ENCODE data around the gene GLMP. TPM values are rescaled to one million over a fixed set of nuclear protein-coding genes. Genes with fewer than 3 reads are reported as not detected.
A peak's percentile ranks its signal among the peaks of the same experiment; 100 is the strongest.

Gene GLMP
- total RNA-seq, 4 donors from 2014 or later: 30.8 to 45.9 (median 42.1) TPM

- Histone ChIP-seq H3K27ac (peak overlapping the region; percentile 55 to 92 (median 90)), H3K4me3 (peak overlapping the region; percentile 65 to 94 (median 78)), H3K36me3 (peaks cover 0 to 39% (median 11%) of the 10 kb centered on the region in 3 donors), H3K27me3 (no peaks in the 10 kb centered on the region), H3K4me1 (peaks cover 0 to 47% (median 16%) of the 10 kb centered on the region in 4 donors), H3K9me3 (no peaks in the 10 kb centered on the region)
- WGBS, 2 donors: 6 to 7% methylated on average over 22 of the region's 22 CpGs
- no peak for DNase-seq (ENCODE audit: low spot score in 2 of 2)
- TF ChIP-seq EP300 (IDR thresholded peaks at IDR 0.05): no peak
- no peak for TF ChIP-seq POLR2A (IDR thresholded peaks at IDR 0.05)
- no peak for TF ChIP-seq CTCF (IDR thresholded peaks at IDR 0.05)
Measured at GRCh38 chr1:156281693-156282478, 13.6 kb downstream of the GLMP start.

- peak overlapping the region in 2 of 4 donors; percentile 88 to 92 for H3K27ac ChIP-seq
- 16 to 23% methylated on average over 8 of the region's 8 CpGs for WGBS, 2 donors
- TF ChIP-seq EP300 (IDR thresholded peaks at IDR 0.05): no peak
- TF ChIP-seq POLR2A (IDR thresholded peaks at IDR 0.05): no peak
- TF ChIP-seq CTCF (IDR thresholded peaks at IDR 0.05): no peak
- peaks cover 0 to 47% (median 16%) of the 10 kb centered on the region in 4 donors for H3K4me1 ChIP-seq
- H3K27me3 ChIP-seq: no peaks in the 10 kb centered on the region
- no peak for DNase-seq (ENCODE audit: low spot score in 2 of 2)
- peaks cover 0 to 39% (median 12%) of the 10 kb centered on the region in 3 donors for H3K36me3 ChIP-seq
- no peaks in the 10 kb centered on the region for H3K9me3 ChIP-seq
- H3K4me3 ChIP-seq: peak overlapping the region in 3 of 4 donors; percentile 65 to 94 (median 89)
Measured at GRCh38 chr1:156281281-156281680, 14.2 kb downstream of the GLMP start.

- WGBS, 2 donors: 87 to 94% methylated on average over 3 of the region's 3 CpGs
- Histone ChIP-seq H3K27ac (no peak overlapping the region), H3K9me3 (no peaks in the 10 kb centered on the region), H3K27me3 (no peaks in the 10 kb centered on the region), H3K4me3 (no peak overlapping the region), H3K36me3 (peaks cover 0 to 44% (median 12%) of the 10 kb centered on the region in 3 donors), H3K4me1 (peaks cover 0 to 47% (median 16%) of the 10 kb centered on the region in 4 donors)
- no peak for DNase-seq (ENCODE audit: low spot score in 2 of 2)
- no peak for TF ChIP-seq POLR2A (IDR thresholded peaks at IDR 0.05)
- no peak for TF ChIP-seq EP300 (IDR thresholded peaks at IDR 0.05)
- no peak for TF ChIP-seq CTCF (IDR thresholded peaks at IDR 0.05)
Measured at GRCh38 chr1:156279837-156280236, 15.6 kb downstream of the GLMP start.

DNA sequence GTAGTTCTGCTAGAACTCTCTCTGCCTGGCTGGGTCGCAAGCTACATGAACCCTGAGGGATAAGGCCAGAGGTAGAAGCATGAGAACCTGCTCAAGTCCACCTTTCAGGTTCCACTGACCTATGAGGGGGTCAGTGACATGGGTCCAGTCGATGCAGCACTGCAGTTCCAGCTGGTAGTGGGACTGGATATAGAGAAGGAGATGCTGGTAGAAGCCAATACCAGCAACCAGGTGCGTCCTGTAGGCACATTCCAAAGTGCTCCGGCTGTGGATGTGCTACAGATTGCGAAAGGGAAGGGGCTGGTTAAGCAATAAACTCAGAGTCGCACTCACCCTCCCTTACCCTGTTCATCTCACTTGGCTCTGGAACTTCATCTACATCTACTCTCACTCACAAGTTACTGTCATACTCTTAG lies 18.5 kb downstream of the GLMP start:
- Histone ChIP-seq H3K4me1 (peaks cover 0 to 32% (median 10%) of the 10 kb centered on the region in 4 donors), H3K9me3 (no peaks in the 10 kb centered on the region), H3K27ac (no peak overlapping the region), H3K36me3 (peaks cover 6 to 72% (median 23%) of the 10 kb centered on the region in 3 donors), H3K4me3 (no peak overlapping the region), H3K27me3 (no peaks in the 10 kb centered on the region)
- no peak for DNase-seq (ENCODE audit: low spot score in 2 of 2)
- WGBS, 2 donors: 76 to 85% methylated on average over 6 of the region's 6 CpGs
- TF ChIP-seq POLR2A (IDR thresholded peaks at IDR 0.05) (no peak), EP300 (IDR thresholded peaks at IDR 0.05) (no peak), CTCF (IDR thresholded peaks at IDR 0.05) (no peak)

- TF ChIP-seq POLR2A (IDR thresholded peaks at IDR 0.05) (no peak), CTCF (IDR thresholded peaks at IDR 0.05) (no peak), EP300 (IDR thresholded peaks at IDR 0.05) (no peak)
- peaks cover 6 to 77% (median 27%) of the 10 kb centered on the region in 3 donors for H3K36me3 ChIP-seq
Measured at GRCh38 chr1:156276532-156276931, 18.9 kb downstream of the GLMP start.

More at GRCh38 chr1:156276532-156276931, 18.9 kb downstream of the GLMP start:
- Histone ChIP-seq H3K27me3 (no peaks in the 10 kb centered on the region), H3K9me3 (no peaks in the 10 kb centered on the region), H3K27ac (no peak overlapping the region), H3K4me3 (no peak overlapping the region), H3K4me1 (peaks cover 0 to 28% (median 7%) of the 10 kb centered on the region in 4 donors)
- DNase-seq (ENCODE audit: low spot score in 2 of 2): no peak

Measured in tibial nerve (tissue), 4 donors.